Measurements from ENCODE around the gene MALSU1. TPM values are rescaled to one million over a fixed set of nuclear protein-coding genes. Genes with fewer than 3 reads are reported as not detected.

Gene MALSU1
- total and polyA plus RNA-seq, 2 of the 13 experiments (the other 11 are each of a cell fraction or from before 2014, with no cell fraction given) = 72.0 to 141 TPM

DNA sequence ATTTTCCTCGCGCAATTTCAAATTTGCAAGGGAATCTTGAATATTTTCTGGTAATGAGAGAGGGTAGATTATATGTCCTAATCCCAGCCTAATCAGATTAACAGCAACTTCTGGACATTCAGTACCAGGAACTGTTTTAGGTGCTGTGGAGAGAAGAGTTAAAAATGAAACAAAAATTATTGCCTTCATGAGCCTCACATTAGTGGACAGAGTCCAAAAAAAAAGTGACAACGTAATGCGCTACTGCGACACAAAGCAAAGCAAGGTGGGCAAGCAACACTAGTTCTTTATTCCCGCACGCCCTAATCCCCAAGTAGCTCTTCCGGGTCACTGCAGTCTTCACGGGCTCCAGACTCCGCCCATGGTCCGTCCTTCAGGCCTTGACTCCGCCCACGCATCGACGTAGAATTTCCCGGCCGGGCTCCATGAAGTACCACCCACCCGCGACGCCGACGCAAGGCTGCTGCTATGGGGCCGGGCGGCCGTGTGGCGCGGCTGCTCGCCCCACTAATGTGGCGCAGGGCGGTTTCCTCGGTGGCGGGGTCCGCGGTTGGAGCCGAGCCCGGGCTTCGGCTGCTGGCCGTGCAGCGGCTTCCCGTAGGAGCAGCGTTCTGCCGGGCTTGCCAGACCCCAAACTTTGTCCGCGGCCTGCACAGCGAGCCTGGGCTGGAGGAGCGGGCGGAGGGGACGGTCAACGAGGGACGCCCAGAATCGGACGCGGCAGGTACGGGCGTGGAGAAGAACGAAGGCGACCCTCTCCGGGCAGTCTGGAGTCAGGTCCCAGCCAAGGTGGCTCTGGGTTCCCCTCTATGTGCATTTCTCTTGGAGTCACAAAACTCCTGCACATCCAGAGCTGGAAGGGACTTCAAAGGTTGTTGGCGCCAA, at the start of gene MALSU1 (continued):
- no peak for TF ChIP-seq NR0B2 (CRISPR knock-in tag; IDR thresholded peaks at IDR 0.05)
- TF ChIP-seq ZNF350 (CRISPR knock-in tag; IDR thresholded peaks at IDR 0.05; ENCODE audit: borderline replicate concordance, low read depth) = peak; percentile 74
- no peak for TF ChIP-seq HMG20B (CRISPR knock-in tag; conservative IDR thresholded peaks at IDR 0.05)
- no peak for TF ChIP-seq ZNF367 (CRISPR knock-in tag; IDR thresholded peaks at IDR 0.05; ENCODE audit: borderline replicate concordance)
- TF ChIP-seq, protein P1, sequence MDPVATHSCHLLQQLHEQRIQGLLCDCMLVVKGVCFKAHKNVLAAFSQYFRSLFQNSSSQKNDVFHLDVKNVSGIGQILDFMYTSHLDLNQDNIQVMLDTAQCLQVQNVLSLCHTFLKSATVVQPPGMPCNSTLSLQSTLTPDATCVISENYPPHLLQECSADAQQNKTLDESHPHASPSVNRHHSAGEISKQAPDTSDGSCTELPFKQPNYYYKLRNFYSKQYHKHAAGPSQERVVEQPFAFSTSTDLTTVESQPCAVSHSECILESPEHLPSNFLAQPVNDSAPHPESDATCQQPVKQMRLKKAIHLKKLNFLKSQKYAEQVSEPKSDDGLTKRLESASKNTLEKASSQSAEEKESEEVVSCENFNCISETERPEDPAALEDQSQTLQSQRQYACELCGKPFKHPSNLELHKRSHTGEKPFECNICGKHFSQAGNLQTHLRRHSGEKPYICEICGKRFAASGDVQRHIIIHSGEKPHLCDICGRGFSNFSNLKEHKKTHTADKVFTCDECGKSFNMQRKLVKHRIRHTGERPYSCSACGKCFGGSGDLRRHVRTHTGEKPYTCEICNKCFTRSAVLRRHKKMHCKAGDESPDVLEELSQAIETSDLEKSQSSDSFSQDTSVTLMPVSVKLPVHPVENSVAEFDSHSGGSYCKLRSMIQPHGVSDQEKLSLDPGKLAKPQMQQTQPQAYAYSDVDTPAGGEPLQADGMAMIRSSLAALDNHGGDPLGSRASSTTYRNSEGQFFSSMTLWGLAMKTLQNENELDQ (CRISPR knock-in tag; IDR thresholded peaks at IDR 0.05; ENCODE audit: borderline replicate concordance) = no peak
- no peak for TF ChIP-seq CENPX (CRISPR knock-in tag; IDR thresholded peaks at IDR 0.05)
- no peak for TF ChIP-seq MLLT10 (CRISPR knock-in tag; IDR thresholded peaks at IDR 0.05)
- TF ChIP-seq, protein P2, sequence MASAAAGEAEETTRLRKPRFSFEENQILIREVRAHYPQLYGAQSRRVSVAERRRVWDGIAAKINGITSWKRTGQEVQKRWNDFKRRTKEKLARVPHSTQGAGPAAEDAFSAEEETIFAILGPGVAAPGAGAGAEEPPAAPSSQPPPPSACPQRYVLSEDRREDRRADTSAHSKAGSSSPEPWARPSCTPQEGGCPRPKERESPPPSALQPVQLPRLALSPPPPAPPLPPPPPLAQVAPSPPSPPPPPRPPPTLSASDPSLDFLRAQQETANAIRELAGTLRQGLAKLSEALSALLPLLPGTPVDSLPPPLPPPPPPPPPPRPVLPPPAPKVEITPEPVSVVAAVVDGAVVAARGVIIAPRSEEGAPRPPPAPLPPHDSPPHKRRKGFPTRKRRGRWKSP (CRISPR knock-in tag; IDR thresholded peaks at IDR 0.05) = peak; percentile 88; the same call in 1 of the 2 replicates
- peak; percentile 86 for TF ChIP-seq YY1 (IDR thresholded peaks at IDR 0.05; ENCODE audit: insufficient read depth, insufficient replicate concordance, low read depth, low read length)
- peak; percentile 99 for TF ChIP-seq NR2C2 (CRISPR knock-in tag; IDR thresholded peaks at IDR 0.05; ENCODE audit: borderline replicate concordance)
- TF ChIP-seq, protein P3, sequence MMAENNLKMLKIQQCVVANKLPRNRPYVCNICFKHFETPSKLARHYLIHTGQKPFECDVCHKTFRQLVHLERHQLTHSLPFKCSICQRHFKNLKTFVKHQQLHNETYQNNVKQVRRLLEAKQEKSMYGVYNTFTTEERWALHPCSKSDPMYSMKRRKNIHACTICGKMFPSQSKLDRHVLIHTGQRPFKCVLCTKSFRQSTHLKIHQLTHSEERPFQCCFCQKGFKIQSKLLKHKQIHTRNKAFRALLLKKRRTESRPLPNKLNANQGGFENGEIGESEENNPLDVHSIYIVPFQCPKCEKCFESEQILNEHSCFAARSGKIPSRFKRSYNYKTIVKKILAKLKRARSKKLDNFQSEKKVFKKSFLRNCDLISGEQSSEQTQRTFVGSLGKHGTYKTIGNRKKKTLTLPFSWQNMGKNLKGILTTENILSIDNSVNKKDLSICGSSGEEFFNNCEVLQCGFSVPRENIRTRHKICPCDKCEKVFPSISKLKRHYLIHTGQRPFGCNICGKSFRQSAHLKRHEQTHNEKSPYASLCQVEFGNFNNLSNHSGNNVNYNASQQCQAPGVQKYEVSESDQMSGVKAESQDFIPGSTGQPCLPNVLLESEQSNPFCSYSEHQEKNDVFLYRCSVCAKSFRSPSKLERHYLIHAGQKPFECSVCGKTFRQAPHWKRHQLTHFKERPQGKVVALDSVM (CRISPR knock-in tag; IDR thresholded peaks at IDR 0.05) = peak; percentile 69; the same call in 1 of the 2 replicates
- TF ChIP-seq HDAC1 (CRISPR knock-in tag; IDR thresholded peaks at IDR 0.05) = peak; percentile 92
- TF ChIP-seq U2AF1 (optimal IDR thresholded peaks at IDR 0.05; ENCODE audit: low read depth, low read length) = no peak
- TF ChIP-seq ZFP37 (CRISPR knock-in tag; IDR thresholded peaks at IDR 0.05; ENCODE audit: borderline replicate concordance) = peak; percentile 31; the same call in 1 of the 2 replicates
- 0 out of 2 replicates have a peak, but pooled peaks have one; percentile 50 for TF ChIP-seq ZNF430 (CRISPR knock-in tag; IDR thresholded peaks at IDR 0.05)
- no peak for TF ChIP-seq ZBTB8A (CRISPR knock-in tag; IDR thresholded peaks at IDR 0.05; ENCODE audit: borderline replicate concordance, low read depth)
- TF ChIP-seq, protein P4, sequence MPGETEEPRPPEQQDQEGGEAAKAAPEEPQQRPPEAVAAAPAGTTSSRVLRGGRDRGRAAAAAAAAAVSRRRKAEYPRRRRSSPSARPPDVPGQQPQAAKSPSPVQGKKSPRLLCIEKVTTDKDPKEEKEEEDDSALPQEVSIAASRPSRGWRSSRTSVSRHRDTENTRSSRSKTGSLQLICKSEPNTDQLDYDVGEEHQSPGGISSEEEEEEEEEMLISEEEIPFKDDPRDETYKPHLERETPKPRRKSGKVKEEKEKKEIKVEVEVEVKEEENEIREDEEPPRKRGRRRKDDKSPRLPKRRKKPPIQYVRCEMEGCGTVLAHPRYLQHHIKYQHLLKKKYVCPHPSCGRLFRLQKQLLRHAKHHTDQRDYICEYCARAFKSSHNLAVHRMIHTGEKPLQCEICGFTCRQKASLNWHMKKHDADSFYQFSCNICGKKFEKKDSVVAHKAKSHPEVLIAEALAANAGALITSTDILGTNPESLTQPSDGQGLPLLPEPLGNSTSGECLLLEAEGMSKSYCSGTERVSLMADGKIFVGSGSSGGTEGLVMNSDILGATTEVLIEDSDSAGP (CRISPR knock-in tag; IDR thresholded peaks at IDR 0.05; ENCODE audit: borderline replicate concordance) = peak; percentile 94; the same call in 1 of the 2 replicates
- TF ChIP-seq ZFAT (CRISPR knock-in tag; conservative IDR thresholded peaks at IDR 0.05) = no peak
- TF ChIP-seq HOXA9 (CRISPR knock-in tag; IDR thresholded peaks at IDR 0.05; ENCODE audit: borderline replicate concordance) = no peak
